AML-193 (cell line): ENCODE data around the gene UBE2E2.

Experiments used
- DNase-seq, 2 experiments: peaks; one replicate each; lab custom pipeline; 2025; lab: John Stamatoyannopoulos, UW

The UBE2E2 gene

GRCh38 chr3:23193831-23194230 is 9.3 kb upstream of the UBE2E2 start:
- no peak for DNase-seq

DNA sequence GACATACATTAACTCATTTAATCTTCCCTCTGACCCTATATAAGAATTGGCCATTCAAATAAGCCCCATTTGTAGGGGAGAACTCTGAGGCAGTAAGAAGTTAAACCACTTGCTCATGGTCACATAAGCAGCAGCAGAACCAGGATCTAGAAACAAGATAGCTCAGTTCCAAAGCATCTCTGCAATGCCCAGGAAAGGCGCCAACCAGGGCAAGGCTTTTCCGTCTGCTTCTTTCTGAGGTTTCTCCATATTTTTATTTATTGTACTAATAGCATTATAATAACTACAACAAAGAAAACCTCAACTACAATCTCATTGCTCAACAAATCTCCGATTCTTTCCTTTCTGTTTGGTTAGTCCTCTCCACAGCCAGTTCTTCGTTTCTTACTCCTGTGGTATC is 4.3 kb upstream of the UBE2E2 start:
- DNase-seq: no peak

DNA sequence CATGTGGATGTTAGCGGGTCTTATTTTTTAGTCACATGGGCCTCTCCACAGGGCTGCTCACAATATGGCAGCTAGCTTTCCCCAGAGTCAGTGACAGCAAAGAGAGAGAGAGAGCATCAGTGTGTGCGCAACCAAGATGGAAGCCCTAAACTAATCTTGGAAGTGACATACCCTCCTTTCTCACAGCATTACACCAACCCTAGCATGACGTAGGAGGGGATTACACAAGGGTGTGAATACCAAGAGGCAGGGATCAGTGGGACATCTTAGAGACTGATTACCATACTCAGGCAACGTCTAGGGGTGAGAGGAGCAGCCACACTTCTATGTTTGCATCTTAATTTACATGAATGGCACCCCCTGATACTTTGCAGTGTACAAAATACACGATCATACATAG is 3.5 kb upstream of the UBE2E2 start:
- no peak for DNase-seq

DNA sequence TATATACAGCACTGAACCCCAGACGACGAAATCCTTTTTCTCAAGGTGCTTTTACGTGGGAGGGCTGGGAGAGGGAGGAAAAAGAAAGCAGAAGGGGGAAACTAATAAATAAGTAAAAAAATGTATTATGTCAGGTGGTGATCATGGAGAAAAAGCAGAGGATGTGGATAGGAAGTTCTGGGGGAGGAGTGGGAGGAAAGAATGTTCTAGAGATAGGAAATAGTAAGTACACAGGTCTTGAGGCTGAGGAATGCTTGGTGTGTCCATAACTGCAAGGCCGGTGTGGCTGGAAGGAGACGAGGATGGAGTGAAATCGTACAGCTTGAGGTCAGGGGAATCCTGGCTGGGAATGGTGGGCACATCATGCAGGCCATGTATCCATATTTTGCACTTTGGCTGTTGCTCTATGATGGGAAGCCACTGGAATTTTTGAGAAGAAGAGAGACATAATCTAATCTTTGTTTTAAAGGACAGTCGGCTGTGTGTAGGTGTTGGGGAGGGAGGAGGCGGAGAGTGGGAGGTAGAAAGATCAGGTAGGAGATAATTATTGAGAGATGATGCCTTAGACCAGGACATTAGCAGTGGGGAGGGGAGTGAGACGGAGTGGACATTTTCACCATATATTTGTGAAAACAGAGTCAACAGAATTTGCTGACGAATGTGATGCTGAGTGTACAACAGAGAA is 1.8 kb upstream of the UBE2E2 start:
- no peak for DNase-seq

GRCh38 chr3:23202203-23202920 is 765 bp upstream of the UBE2E2 start:
- DNase-seq: no peak

DNA sequence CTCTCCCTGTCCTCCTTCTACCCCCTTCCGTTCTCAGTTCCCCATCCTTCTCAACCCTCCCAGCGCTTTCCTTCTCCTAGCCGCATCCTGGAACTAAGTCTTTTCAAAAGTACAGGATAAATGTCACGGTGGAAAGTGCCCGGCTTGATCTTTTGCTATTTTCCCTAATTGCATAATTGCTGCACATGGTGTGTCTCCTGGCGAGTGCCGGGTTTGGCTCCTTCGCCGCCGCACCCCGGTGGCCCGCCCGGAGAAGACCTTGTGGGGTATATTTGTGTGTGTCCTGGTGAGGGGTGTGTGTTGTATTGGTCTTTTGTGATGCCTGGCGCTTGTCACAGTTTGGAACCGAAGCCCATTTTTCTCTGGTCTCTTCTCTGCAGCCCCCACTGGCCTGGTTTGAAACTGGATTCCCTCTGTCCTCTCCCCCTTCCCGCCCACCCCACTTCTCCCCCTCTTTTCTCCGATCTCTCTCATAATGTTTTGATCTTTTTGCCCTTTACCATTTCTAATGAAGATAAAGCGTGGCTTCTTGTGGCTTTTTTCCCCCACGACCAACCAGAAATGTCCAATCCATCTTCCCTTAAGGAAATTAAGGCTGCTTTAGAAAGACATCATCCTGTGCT is 692 bp downstream of the UBE2E2 start:
- no peak for DNase-seq

- no peak for DNase-seq
Observed at GRCh38 chr3:23206366-23206765, 3.2 kb downstream of the UBE2E2 start.

- DNase-seq: no peak
Observed at GRCh38 chr3:23209103-23209502, 6.0 kb downstream of the UBE2E2 start.

DNA sequence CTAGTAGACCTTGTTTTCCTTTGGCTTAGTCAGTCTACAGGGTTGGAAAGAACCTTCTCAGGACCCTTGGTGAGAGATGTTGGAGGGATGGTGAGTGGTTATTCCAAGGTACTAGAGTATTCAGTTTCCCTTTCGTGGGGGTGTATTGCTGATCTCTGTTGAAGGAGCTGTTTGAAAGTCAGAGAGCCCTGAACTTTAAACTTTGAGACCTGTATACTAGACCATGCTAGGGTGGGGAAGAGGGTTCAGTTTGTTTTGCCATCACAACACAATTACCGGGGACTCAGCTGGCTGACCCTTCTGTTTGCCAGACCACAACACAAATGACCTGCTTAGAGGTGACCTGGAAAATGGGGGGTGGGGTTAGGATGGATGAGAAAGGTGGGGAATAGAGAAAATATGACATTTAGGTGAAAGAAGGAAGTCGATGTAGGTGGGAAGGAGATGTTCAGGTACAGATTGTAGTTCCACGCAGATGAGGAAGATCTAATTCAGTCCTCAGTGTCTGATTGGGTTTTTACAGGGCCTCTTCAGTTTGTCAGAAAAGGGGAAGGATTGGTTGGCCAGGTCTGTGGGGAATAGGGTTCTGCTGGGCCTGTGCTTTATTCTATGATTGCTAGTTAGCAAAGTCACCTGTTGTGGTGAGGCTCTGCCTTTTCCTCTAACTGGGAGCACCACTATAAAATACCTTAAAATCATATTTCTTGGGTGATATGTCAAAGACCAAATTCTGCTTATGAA is 6.8 kb downstream of the UBE2E2 start:
- DNase-seq: no peak

GRCh38 chr3:23213813-23214212 is 10.7 kb downstream of the UBE2E2 start:
- no peak for DNase-seq

DNA sequence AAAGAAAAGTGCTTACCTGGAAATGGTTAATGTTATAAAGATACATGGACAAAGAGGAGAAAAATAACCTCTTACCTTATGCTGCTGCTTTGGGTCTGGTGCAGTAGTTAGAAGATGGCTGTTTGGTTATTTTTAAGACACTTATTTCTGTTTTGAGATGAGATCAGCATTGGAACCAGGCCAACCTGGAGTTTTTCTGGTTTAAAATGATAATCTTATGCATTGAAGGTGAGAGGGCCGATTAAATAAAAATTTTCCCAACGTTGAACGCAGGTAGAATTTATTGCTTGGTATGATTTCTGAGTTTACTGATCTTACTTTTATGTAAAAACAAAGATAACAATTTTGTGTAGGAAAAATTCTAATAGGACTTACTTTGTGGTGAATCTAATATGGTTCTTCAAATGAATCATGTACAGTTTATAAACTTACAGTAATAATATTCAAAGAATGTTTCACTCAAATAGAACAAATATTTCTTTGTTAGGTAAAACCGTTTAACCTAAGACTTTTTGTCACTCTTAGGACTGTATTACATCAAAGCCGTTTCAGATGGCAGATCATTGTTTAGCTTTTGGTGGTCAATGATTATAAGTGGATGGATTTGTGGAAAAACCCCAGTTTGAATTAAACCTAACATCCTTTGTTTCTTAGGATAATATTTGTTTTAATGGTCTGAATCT is 14.9 kb downstream of the UBE2E2 start:
- DNase-seq: no peak

GRCh38 chr3:23219117-23219516 is 16.0 kb downstream of the UBE2E2 start:
- DNase-seq: no peak

DNA sequence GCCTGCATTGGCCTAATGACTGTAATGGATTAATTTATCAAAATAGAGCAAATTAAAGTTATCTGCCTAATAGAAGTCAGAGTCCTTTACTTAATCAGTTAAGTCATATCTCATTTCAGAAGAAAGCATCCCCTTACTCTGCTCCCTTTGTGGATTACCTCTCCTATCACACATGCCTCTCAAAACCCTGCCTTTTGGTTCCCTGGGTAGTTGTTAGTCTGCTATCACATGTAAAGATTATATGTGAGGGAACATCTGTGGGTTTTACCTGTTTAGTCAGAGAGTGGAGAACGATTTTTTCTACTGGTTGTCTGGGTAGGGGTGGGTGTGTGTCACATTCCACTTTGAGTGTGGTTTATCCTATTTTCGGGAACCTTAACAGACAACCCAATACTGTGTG is 16.4 kb downstream of the UBE2E2 start:
- no peak for DNase-seq

DNA sequence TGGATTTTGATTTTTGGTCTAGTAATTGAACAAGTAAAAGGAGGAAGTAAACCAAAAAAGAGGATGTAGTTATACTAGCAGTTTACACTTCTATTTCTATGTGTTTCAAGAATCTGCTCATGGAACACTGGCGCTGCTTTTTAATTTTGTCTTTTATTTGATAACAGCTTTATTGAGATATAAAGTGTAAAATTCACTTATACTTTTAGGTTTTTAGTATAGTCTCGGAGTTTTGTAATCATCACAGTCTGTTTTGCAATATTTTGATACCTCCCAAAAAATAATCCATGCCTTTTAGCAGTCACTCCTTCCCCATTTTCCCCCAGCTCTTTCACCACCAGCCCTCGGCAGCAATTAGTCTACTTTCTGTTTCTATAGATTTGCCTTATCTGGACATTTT is 18.0 kb downstream of the UBE2E2 start:
- peak; percentile 36 to 39 for DNase-seq

GRCh38 chr3:23232016-23232415 is 28.9 kb downstream of the UBE2E2 start:
- no peak for DNase-seq

DNA sequence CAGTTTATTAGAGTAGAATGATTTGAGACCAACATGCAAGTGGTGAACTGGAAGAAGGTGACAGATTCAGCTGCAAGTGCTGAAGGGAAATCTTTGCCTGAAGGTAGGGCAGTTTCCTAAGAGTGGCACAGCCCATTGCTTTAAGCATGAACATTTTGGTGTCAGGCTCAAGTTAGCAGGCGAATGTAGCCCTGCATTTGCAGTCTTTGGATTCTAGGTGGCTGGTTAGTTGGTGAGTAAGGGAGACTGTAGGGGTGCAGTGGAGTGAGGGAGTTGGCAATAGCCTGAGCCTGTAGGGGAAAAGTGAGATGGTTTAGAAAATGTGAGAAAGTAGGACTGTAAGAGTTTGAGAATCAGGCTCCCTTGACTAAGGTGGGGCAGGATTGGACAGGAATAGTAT is 29.7 kb downstream of the UBE2E2 start:
- no peak for DNase-seq

DNA sequence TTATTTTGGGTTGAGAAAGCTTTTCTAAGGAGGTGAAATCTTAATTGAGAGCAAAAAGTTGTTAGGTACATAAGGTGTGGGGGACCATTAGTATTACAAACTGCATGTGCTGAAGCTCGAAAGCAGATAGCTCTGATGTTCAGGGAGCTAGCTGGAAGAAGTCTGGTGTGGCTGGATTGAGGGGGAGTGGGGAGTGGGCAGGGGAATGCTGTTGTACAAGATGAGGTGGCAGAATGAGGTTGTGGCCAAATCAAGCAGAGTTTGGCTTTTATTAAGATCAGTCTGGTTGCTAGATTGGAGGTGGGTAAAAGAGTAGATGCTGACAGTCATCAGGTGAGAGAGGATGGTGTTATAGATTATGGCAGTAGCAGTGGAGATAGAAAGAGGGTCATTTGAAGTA is 32.1 kb downstream of the UBE2E2 start:
- no peak for DNase-seq

DNA sequence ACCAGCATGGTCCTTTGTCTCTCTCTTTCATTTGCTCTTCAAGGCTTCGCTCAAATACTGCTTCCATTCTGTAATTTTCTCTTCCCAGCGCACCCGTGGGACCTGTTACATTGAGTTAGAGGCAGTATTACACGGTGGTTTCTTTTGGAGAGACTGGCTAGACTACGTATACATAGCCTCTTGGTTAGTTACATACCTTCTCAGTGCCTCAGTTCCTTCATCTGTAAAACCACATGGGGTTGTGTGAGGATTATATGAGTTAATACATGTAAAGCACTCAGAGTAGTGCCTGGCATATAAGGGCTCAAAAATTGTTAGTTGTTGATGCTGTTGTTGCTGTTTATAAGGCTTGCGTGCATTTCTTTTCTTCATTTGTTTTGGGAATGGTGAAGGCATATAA is 33.8 kb downstream of the UBE2E2 start:
- no peak for DNase-seq

GRCh38 chr3:23238156-23238555 is 35.0 kb downstream of the UBE2E2 start:
- DNase-seq: no peak

DNA sequence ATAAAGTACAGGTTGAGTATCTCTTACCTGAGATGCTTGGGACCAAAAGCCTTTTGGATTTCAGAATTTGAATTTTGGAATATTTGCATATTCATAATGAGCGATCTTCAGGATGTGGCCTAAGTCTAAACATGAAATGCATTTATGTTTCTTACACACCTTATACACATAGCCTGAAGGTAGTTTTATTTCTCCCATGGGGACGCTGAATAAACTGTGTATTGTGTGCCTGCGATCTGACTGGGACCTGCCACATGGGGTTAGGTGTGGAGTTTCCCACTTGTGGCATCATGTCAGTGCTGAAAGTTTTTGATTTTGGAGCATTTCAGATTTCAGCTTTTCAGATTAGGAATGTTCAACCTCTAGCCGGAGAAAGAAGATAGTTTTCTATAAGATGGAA is 35.5 kb downstream of the UBE2E2 start:
- no peak for DNase-seq

DNA sequence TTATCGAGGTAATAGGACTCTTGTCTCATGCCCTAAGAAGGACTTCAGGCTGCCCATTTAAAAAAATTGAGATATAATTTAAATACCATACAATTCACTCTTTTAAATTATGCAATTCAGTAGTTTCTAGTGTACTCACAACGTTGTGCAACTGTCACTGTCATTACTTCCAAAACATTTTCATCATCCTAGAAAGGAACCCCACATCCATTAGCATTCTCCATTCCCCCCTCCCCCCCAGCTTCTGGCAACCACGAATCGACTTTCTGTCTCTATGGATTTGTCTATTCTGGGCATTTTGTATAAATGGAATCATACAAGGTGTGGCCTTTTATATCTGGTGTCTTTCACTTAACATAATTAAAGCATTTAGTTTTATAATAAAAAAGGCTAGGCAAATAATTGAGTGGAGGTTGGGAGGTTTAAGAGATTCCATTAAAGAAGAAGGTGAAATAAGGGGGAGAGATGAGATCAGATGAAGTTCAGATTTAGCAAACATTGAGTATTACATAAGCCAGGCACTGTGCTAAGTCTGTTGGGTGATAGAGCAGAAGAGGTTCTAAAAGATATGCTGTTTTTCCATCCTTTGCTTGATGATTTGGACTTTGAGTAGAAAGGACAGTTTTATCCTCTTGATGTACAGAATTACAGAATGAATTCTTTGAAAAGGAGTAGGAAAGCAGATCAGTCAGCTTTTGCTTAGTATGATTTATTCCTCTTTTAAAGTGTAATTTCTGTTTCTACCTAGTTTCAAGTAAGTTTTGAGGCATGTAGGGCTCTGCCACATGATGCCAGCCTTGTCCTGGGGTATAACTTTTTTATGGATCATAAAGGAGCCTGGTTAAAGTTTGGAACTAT is 36.3 kb downstream of the UBE2E2 start:
- DNase-seq: no peak
